Nephron (organoid): ENCODE data around the gene BBLN.

ENCODE experiments used
- H3K27ac Mint-ChIP-seq, 3 experiments: 2 replicates each; pipeline ENCODE4 v1.8.0; 2020; ENCODE audit warnings: mixed read lengths in 3 of 3, mild to moderate bottlenecking in 2 of 3, moderate library complexity in 1 of 3
- H3K27me3 Mint-ChIP-seq: 2 replicates; pipeline ENCODE4 v1.8.0; 2021; ENCODE audit warnings: low read depth, mild to moderate bottlenecking, moderate library complexity, mixed read lengths
- H3K36me3 Mint-ChIP-seq: 2 replicates; pipeline ENCODE4 v1.8.0; 2020; ENCODE audit warnings: low read depth, mixed read lengths
- H3K4me1 Mint-ChIP-seq: 2 replicates; pipeline ENCODE4 v1.8.0; 2020; ENCODE audit warnings: mixed read lengths
- H3K4me3 Mint-ChIP-seq, 3 experiments: 2 replicates each; pipeline ENCODE4 v1.8.0; 2020; ENCODE audit warnings: mild to moderate bottlenecking in 3 of 3, mixed read lengths in 3 of 3, moderate library complexity in 2 of 3
- H3K9me3 Mint-ChIP-seq: 2 replicates; pipeline ENCODE4 v1.8.0; 2020; ENCODE audit warnings: mixed read lengths
- TF ChIP-seq, protein P1 (sequence below), 3 experiments: fragments of 200-600 bp; sonication (generic); IDR thresholded peaks; one replicate each; pipeline ENCODE4 v1.5.0; 2021; ENCODE audit warnings: antibody characterized with exemption in 3 of 3; ENCODE audit not compliant: unreplicated experiment in 3 of 3

Gene BBLN

DNA sequence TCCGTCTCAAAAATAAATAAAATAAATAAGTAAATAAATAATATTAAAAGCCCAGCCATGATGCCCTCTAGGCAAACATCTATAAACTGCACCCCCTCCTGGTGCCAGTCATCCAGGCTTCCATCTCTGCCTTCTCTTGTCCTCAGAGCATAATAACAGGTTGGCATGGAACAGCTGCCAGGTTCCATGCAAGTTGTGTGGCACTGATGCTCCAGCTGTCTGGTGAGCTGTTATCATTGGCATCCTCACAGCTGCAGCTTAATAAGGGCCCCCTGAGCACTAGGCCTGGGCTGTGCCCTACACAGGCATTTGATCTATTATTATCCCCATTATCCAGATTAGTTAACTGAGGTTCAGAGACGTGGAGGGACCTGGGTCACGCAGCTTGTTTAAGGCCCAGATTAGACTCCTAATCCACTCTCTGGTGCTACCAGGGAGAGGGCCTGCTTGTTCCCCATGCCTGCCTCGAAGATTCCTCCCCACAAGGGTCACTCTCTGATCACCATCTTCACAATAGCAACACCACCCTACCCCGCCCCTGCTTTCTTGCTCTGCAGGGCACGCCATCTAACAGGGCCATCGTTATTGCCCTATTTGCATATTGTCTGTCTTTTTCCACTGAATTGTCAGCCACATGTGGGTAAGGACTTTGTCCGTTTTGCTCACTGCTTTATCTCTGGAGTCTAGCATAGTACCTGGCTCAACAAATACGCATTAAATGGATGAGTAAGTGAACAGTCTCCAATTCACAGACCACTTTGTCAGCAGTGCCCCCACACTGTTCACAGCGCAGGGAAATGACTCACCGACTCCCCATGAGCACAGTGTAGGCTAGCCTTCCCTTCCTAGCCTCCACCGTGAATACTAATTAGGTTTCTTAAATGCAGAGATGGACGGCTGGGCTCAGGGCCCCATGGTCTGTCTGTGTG lies 41.6 kb downstream of the BBLN start:
- Mint-ChIP-seq H3K4me1 (peaks cover 12% of the 10 kb centered on the region), H3K27ac (no peak overlapping the region), H3K4me3 (peak overlapping the region; percentile 58 to 88 (median 79)), H3K9me3 (no peaks in the 10 kb centered on the region), H3K27me3 (peaks cover 3% of the 10 kb centered on the region), H3K36me3 (peaks cover 4% of the 10 kb centered on the region)
- TF ChIP-seq, protein P1, sequence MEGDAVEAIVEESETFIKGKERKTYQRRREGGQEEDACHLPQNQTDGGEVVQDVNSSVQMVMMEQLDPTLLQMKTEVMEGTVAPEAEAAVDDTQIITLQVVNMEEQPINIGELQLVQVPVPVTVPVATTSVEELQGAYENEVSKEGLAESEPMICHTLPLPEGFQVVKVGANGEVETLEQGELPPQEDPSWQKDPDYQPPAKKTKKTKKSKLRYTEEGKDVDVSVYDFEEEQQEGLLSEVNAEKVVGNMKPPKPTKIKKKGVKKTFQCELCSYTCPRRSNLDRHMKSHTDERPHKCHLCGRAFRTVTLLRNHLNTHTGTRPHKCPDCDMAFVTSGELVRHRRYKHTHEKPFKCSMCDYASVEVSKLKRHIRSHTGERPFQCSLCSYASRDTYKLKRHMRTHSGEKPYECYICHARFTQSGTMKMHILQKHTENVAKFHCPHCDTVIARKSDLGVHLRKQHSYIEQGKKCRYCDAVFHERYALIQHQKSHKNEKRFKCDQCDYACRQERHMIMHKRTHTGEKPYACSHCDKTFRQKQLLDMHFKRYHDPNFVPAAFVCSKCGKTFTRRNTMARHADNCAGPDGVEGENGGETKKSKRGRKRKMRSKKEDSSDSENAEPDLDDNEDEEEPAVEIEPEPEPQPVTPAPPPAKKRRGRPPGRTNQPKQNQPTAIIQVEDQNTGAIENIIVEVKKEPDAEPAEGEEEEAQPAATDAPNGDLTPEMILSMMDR (IDR thresholded peaks at IDR 0.05; ENCODE audit: unreplicated experiment in 3 of 3) = no peak

DNA sequence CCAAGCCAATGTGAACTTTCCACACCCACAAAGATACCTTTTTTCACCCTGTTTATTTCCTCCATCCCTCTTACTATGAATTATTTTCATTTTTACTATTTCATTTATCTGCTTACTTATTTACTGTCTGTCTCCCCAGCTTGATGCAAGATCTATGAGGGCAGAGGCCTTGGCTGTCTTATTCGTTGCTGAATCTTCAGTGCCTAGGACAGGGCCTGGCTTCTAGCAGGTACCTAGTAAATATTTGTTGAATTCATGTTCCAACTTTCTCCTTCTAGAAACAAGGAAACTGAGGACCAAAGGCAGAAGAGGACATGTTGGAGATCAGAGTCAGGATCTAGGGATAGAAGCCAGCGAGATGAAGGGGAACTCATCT lies 42.6 kb downstream of the BBLN start:
- peaks cover 18% of the 10 kb centered on the region for H3K4me1 Mint-ChIP-seq
- no peak overlapping the region for H3K27ac Mint-ChIP-seq
- H3K36me3 Mint-ChIP-seq = peaks cover 4% of the 10 kb centered on the region

DNA sequence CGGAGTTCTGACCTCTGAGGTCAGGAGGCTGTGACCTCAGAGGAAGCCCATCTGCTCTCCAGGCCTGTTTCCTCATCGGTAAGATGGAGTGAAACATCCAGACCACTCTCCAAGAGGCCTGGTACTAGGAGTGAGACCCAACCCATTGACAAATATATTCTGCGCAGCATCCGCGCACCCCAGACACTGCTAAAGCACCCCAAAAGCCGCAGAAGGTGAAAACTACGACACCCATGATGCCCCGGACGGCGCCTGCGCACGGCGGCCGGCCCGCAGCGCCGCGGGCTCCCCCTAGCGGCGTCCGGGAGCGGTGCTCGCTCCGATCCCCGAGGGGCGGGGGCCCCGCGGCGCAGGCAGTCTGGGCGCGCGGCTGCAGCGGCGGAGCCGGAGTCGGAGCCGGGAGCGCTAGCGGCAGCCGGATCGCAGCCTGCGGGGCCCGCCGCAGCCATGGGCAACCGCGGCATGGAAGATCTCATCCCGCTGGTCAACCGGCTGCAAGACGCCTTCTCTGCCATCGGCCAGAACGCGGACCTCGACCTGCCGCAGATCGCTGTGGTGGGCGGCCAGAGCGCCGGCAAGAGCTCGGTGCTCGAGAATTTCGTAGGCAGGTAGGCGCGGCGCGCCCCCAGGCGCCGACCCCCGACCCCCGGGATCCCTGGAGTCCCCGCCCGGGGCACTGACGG lies 43.1 kb downstream of the BBLN start, which contains the start of gene DNM1:
Gene DNM1, plus strand, starts transcription at position 356 of the 683 bp plus-strand sequence. Its CDS starts 92 bp downstream, at position 448.
- H3K27me3 Mint-ChIP-seq = peaks cover 3% of the 10 kb centered on the region
- peaks cover 18% of the 10 kb centered on the region for H3K4me1 Mint-ChIP-seq
- H3K27ac Mint-ChIP-seq = peak within 1 kb of the TSS; percentile 77 to 87 (median 83)
- peak within 1 kb of the TSS; percentile 84 to 88 (median 87) for H3K4me3 Mint-ChIP-seq
- TF ChIP-seq, protein P1 (IDR thresholded peaks at IDR 0.05; ENCODE audit: unreplicated experiment in 3 of 3) = peak; percentile 77 to 92 (median 88)
- no peaks in the 10 kb centered on the region for H3K9me3 Mint-ChIP-seq
- peaks cover 4% of the 10 kb centered on the region for H3K36me3 Mint-ChIP-seq

More for the DNA sequence above, 42.6 kb downstream of the BBLN start:
- Mint-ChIP-seq H3K4me3 (peak overlapping the region; percentile 79 to 88 (median 86)), H3K27me3 (peaks cover 3% of the 10 kb centered on the region), H3K9me3 (no peaks in the 10 kb centered on the region)
- TF ChIP-seq, protein P1 (IDR thresholded peaks at IDR 0.05; ENCODE audit: unreplicated experiment in 3 of 3) = no peak

DNA sequence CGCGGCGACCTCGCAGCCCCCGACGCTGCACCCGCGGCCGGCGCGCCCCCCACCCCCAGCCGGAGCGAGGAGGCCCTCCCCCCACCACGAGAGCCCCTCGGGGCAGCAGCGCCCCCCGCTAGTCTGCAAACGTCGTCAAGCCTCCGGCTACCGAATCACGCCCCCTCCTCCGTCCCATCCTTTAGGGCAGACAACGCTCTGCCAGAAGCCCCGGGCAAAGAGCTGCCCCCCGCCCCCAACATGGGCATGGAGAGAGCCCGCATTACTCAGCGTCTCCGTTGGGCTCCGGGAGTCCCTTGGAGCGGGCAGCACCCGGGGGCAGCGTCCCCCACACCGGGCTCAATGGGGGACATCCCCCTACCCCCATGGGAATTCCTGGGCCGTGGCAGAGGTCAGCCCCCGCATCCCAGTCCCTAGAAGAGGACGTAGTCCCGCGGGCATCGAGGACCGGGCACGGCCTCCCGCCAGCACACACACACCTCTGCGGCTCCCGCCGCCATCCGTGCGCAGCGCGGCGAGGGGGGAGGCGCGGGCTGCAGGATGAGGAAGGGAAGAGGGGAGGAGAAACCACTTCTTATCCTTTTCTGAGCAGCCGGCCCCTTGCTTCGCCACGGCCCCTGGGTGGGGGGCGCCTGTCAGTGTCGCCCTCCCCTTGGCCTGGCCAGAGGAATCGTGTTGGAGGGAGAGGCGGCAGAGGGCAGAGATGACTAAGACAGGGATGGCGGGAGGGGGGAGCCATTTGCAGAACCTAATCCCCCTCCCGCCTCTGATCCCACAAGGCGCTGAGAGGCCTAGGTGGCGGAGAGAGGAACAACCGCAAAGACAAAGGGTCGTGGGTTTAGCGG lies 43.9 kb downstream of the BBLN start:
- peaks cover 4% of the 10 kb centered on the region for H3K36me3 Mint-ChIP-seq
- H3K27me3 Mint-ChIP-seq = peaks cover 3% of the 10 kb centered on the region
- no peaks in the 10 kb centered on the region for H3K9me3 Mint-ChIP-seq
- peak overlapping the region; percentile 77 to 87 (median 83) for H3K27ac Mint-ChIP-seq
- peak overlapping the region; percentile 84 to 87 (median 86) for H3K4me3 Mint-ChIP-seq
- TF ChIP-seq, protein P1 (IDR thresholded peaks at IDR 0.05; ENCODE audit: unreplicated experiment in 3 of 3) = no peak
- peaks cover 25% of the 10 kb centered on the region for H3K4me1 Mint-ChIP-seq

DNA sequence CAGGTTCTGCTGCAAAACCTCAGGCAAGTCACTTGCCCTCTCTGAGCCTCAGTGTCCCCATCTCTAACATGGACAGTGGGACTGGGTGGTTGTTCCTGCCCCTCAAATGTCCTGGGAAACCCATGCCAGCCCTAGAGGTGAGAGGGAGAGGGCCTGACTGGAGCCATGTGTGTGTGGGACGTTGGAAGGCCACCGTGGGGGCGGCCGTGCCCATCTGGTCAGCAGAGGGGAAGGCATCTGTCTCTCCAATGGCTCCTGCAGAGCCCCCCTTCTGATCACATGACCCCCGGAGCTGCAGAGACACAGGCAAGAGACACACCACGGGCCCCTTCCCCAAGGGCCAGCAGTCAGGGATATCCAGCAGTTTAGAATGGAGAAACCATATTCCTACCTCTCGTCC lies 44.8 kb downstream of the BBLN start:
- Mint-ChIP-seq H3K4me1 (peaks cover 31% of the 10 kb centered on the region), H3K27me3 (peaks cover 3% of the 10 kb centered on the region), H3K9me3 (no peaks in the 10 kb centered on the region), H3K4me3 (peak overlapping the region; percentile 84 to 87 (median 86)), H3K27ac (peak overlapping the region in 2 of 3 experiments; percentile 77 to 83), H3K36me3 (peaks cover 4% of the 10 kb centered on the region)
- TF ChIP-seq, protein P1 (IDR thresholded peaks at IDR 0.05; ENCODE audit: unreplicated experiment in 3 of 3) = no peak
